Adipocyte (in vitro differentiated cells): ENCODE measurements around the gene TRAPPC2L.
A peak's percentile ranks its signal among the peaks of the same experiment; 100 is the strongest.

Source experiments
- DNase-seq: peaks from one replicate; pipeline ENCODE4 v3.0.0-alpha.2; 2015; ENCODE audit warnings: low read depth
- H3K27me3 ChIP-seq: replicated peaks from 2 replicates; pipeline ENCODE4 v1.7.0; 2013; ENCODE audit warnings: mild to moderate bottlenecking, low read length, moderate library complexity; ENCODE audit not compliant: control insufficient read depth, insufficient read depth
- H3K36me3 ChIP-seq: 2 replicates; pipeline ENCODE4 v1.7.0; 2013; ENCODE audit warnings: low read length, mild to moderate bottlenecking, moderate library complexity; ENCODE audit not compliant: control insufficient read depth, insufficient read depth, severe bottlenecking
- H3K4me1 ChIP-seq: 2 replicates; pipeline ENCODE4 v1.7.0; 2013; ENCODE audit warnings: mild to moderate bottlenecking, low read length, moderate library complexity; ENCODE audit not compliant: control insufficient read depth, insufficient read depth
- H3K4me3 ChIP-seq: 2 replicates; pipeline ENCODE4 v1.7.0; 2013; ENCODE audit warnings: mild to moderate bottlenecking, low read length, moderate library complexity
- H3K9ac ChIP-seq: 2 replicates; pipeline ENCODE4 v1.7.0; 2013; ENCODE audit warnings: mild to moderate bottlenecking, low read length, moderate library complexity
- H3K9me3 ChIP-seq: 2 replicates; pipeline ENCODE4 v1.7.0; 2013; ENCODE audit warnings: mild to moderate bottlenecking, low read length, moderate library complexity; ENCODE audit not compliant: control insufficient read depth

Gene TRAPPC2L

DNA sequence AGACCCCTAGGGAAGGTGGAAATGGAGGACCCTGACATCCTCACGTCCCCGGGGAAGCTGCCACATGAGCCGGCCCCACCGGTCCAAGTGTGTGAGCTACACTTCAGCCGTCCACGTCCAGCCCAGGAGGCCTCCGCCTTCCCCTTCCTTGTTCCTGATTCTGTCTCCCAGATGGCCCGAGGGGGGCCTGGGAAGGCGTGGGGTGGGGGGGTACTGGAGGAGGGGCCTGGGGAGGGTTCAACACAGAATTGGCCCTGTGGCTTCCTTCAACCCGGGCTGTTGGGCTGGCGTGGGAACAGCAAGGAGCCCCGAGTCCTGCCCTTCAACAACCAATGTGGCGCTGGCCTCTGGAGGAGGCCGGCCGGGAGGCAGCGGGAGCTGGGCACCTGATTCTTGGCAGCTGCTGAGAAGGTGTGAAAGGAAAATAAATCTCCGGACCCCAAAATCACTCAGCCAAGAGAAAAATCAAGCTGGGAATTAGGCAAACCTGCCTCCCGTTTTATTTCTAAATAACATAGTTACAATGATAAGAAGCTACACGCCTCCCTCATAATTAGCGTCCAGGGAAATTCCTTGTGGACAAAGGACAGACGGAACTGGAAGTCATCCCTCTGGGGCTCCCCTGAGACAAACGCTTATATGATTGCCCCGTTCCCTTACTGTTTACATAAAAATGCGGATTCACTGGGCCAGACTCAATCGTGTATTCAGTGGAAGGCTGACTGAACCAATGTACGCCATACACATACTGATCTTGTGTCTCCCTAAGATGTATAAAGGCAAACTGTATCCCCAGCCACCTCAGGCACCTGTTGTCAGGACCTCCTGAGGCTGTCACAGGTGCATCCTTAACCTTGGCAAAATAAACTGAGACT is 43.4 kb upstream of the TRAPPC2L start:
- no peak overlapping the region for H3K4me3 ChIP-seq
- DNase-seq, result no peak
- peak overlapping the region; percentile 90 for H3K9ac ChIP-seq
- H3K36me3 ChIP-seq, result peaks cover 13% of the 10 kb centered on the region
- H3K4me1 ChIP-seq, result peaks cover 16% of the 10 kb centered on the region
- no peaks in the 10 kb centered on the region for H3K9me3 ChIP-seq
- H3K27me3 ChIP-seq, result no peaks in the 10 kb centered on the region

DNA sequence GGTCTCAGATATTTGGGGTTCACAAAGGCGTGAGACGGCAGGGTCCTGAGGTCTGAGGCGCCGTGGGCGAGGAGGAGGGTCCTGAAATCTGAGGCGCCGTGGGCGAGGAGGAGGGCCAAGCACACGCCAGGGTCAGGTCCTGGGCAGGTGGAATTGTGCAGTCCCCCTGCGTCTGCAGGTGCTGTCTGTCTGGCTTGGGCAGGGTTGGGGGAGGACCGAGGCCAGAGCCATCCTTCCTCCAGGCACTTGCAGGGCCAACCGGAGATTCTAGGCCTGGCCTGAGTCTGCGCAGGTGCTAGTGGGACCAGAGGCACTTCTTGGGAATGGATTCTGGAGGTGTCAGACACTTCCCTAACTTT is 42.8 kb upstream of the TRAPPC2L start:
- Histone ChIP-seq H3K9ac (no peak overlapping the region), H3K4me3 (no peak overlapping the region), H3K27me3 (no peaks in the 10 kb centered on the region), H3K36me3 (peaks cover 10% of the 10 kb centered on the region), H3K9me3 (no peaks in the 10 kb centered on the region), H3K4me1 (peaks cover 16% of the 10 kb centered on the region)
- no peak for DNase-seq

DNA sequence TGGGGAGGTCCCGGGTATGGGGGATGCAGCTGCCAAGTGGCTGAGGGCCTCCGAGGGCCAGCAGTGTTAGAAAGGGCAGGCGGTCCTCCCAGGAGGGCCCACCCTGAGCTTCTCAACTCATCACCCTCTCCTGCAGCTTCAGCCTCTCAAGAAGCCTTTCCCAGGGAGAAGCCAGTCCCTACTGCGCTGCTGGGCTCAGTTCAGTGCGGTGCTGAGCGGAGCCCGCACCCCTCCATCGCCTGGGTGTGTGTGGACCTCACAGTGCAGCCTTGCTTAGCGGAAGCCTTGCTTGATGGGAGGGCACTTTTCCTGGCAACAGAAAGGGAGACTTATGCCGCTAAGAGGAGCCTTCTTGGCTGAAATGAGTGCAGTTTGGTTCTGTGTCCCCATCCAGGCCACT is 41.7 kb upstream of the TRAPPC2L start:
- H3K9ac ChIP-seq, result no peak overlapping the region
- H3K27me3 ChIP-seq, result no peaks in the 10 kb centered on the region
- DNase-seq, result no peak
- no peaks in the 10 kb centered on the region for H3K36me3 ChIP-seq
- H3K4me3 ChIP-seq, result no peak overlapping the region
- H3K9me3 ChIP-seq, result no peaks in the 10 kb centered on the region
- peaks cover 8% of the 10 kb centered on the region for H3K4me1 ChIP-seq

DNA sequence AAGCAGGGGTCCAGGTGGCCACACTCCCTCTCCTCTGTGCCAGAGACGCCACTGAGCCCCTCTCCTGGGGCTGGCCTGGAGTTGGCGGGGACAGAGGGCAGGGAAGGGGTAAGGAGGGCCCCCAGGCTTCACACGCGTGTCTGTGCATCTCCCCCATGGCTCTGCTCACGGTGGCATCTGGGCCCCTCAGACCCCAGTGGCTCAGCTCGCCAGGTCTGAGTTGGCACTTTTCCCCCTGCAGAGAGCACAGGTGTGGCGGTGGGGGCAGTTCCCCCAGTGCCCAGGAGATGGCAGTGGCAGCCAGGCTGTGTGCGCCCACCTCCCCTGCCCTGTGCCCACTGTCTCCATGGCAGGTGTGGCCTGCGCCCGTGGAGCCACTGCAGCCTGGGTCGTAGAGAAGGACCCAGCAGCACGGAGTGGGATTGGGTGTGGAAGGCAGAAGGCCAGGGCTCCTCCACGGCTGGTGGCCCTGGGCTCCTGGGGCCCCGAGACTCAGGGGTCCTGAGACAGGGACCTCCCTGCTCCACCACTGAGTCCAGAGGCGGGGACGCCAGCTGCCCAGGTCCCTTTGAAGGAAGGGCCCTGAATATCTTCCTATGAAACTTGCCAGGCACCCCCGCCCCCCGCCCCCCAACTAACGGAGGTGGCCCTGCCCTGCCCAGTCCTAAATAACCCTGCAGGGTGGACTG is 40.9 kb upstream of the TRAPPC2L start:
- Histone ChIP-seq H3K4me1 (no peaks in the 10 kb centered on the region), H3K27me3 (no peaks in the 10 kb centered on the region), H3K36me3 (no peaks in the 10 kb centered on the region), H3K4me3 (no peak overlapping the region), H3K9me3 (no peaks in the 10 kb centered on the region), H3K9ac (no peak overlapping the region)
- DNase-seq, result peak; percentile 26

DNA sequence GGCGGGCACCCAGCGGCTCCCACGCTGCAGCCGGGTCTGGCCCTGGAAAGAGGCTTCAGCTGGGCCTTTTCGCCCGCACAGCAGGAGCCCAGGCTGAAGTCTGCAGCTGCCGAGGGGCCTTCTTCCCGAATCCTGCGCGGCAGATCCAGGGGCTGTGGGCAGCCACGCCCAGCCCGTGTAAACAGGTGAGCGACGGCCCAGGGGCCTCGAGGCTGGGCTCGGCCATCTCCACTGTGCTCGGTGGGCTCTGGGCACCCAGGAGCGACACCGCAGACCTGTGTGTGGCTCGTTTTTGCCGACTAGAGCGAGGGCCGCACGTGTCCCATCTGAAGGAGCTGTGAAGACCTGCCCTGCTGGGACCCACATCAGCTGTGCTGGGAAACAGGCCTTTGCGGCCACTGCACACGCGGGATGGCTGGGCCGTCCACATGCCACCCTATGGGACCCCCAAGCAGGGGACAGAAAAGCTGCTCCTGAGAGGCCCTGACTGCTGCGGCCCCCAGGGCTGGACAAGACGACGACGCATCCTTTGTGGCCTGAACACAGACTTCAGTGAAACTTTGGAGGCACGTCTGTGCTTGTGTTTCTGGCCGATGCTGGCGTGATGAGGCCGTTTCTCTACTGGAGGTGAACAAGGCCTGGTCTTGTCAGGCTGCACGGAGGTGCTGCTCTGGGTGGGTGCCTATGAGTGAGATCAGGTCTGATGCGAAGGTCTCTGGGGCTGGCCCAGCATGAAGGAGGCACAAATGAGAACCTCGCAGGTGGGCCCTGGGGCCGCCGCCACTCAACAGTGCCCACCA is 40.0 kb upstream of the TRAPPC2L start:
- Histone ChIP-seq H3K36me3 (peaks cover 8% of the 10 kb centered on the region), H3K4me3 (no peak overlapping the region), H3K9me3 (no peaks in the 10 kb centered on the region), H3K27me3 (no peaks in the 10 kb centered on the region), H3K4me1 (no peaks in the 10 kb centered on the region), H3K9ac (no peak overlapping the region)
- no peak for DNase-seq

DNA sequence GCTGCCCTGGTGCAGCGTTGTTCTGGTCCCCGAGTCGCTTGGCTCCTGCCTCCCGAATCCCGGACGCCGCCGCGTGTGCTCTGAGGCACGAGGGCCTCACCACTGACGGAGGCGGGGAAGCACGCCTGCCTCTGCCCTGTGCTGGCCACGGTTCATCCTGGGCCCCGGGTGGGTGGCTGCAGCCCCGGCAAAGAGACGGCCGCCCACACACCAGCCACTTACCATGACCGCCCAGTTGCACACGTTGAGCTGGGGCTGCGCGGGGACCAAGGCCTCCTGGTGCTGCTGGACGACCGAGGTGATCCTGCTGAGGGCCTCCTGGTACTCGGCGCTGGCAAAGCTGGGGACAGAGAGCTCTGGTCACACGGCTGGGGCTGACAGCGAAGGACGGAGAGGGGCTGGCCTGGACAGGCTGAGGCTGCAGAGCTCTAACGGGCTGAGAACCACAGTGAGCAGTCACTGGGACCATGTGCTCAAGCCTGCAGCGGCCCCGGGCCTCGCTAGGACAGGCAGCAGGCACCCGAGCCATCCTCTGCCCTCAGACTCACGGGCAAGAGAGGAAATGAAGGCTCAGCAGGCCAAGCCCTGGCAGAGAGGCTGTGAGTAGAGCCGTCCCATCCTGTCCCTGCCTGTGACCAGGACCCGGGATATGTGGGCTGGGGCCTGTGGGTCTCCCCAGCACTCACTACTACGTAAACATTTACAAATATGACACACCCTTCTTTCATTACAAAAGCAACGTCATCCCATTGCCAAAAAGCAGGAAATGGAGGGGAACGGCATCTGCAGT is 38.9 kb upstream of the TRAPPC2L start:
- Histone ChIP-seq H3K9ac (no peak overlapping the region), H3K27me3 (no peaks in the 10 kb centered on the region), H3K4me1 (no peaks in the 10 kb centered on the region)

DNA sequence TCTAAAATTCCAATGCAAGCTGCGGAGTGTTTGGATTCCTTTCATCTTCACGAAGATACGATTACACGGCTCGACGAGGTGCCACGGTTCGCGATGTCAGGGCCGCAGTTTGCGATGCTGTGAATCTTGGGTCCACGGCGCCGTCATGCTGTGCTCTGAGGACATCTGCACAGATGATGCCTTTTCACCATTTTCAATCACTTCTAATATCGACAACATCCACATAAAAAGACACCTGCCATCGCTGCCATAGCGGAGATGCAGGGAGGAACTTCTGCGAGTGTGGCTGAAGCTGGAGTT is 38.4 kb upstream of the TRAPPC2L start:
- no peaks in the 10 kb centered on the region for H3K27me3 ChIP-seq
- H3K9me3 ChIP-seq, result no peaks in the 10 kb centered on the region
- no peaks in the 10 kb centered on the region for H3K4me1 ChIP-seq
- H3K36me3 ChIP-seq, result peaks cover 8% of the 10 kb centered on the region
- no peak for DNase-seq
- no peak overlapping the region for H3K4me3 ChIP-seq
- no peak overlapping the region for H3K9ac ChIP-seq

More for the DNA sequence above, 38.9 kb upstream of the TRAPPC2L start:
- H3K9me3 ChIP-seq, result no peaks in the 10 kb centered on the region
- DNase-seq, result no peak
- H3K4me3 ChIP-seq, result no peak overlapping the region
- peaks cover 8% of the 10 kb centered on the region for H3K36me3 ChIP-seq

DNA sequence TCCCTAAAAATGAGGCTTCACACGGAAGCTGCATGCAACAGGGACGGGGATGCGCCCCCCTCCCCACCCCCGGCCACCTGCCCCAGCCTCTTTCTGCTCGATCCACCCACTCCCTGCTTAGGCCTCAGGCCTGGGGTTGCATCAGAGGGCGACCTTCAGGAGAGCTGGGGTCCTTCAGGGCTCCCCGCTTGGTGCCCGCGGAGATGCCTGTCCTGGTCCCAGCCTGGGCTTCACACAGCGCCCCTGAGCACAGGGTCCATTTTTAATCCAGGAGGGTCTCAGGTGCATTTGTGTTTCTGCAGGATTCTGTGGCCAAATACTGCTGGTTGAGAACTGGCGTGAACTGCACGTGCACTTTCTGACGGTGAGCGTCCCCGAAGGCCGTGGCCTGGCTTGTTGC is 37.8 kb upstream of the TRAPPC2L start:
- H3K9ac ChIP-seq, result no peak overlapping the region
- no peak for DNase-seq
- H3K27me3 ChIP-seq, result no peaks in the 10 kb centered on the region
- H3K9me3 ChIP-seq, result no peaks in the 10 kb centered on the region
- H3K4me3 ChIP-seq, result no peak overlapping the region
- no peaks in the 10 kb centered on the region for H3K4me1 ChIP-seq
- peaks cover 8% of the 10 kb centered on the region for H3K36me3 ChIP-seq

DNA sequence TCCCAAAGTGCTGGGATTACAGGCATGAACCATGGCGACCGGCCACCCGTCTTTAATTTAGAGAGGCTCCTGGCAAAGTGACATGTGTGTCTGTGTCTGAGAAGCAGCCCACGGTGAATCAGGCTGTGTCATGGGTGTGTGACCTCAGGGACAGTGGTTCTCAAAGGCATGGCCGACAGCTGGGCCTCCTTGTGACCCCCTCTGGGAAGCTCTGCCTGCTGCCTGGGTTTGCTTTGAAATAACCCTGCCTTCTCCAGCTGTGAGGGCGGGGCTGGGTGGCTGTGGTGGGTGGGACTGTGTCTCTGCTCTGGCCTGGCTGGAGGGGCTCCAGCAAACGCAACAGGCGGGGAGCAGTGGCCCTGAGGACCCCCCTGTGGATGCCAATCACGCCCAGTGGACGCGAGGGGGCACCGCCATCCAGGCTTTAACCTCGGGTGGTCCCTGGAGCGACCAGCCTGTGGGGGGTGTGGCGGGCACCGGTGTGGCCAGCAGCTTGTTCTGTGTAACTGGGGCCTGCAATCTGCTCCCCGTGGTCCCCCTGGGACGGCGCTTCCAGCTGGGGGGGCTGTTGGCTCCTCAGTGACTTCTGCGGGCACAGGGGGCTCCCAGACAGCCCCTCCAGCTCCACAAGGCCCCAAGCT is 36.4 kb upstream of the TRAPPC2L start:
- no peaks in the 10 kb centered on the region for H3K27me3 ChIP-seq
- no peak for DNase-seq
- H3K9me3 ChIP-seq, result no peaks in the 10 kb centered on the region
- H3K4me3 ChIP-seq, result no peak overlapping the region
- H3K4me1 ChIP-seq, result no peaks in the 10 kb centered on the region
- H3K36me3 ChIP-seq, result peaks cover 13% of the 10 kb centered on the region
- no peak overlapping the region for H3K9ac ChIP-seq

DNA sequence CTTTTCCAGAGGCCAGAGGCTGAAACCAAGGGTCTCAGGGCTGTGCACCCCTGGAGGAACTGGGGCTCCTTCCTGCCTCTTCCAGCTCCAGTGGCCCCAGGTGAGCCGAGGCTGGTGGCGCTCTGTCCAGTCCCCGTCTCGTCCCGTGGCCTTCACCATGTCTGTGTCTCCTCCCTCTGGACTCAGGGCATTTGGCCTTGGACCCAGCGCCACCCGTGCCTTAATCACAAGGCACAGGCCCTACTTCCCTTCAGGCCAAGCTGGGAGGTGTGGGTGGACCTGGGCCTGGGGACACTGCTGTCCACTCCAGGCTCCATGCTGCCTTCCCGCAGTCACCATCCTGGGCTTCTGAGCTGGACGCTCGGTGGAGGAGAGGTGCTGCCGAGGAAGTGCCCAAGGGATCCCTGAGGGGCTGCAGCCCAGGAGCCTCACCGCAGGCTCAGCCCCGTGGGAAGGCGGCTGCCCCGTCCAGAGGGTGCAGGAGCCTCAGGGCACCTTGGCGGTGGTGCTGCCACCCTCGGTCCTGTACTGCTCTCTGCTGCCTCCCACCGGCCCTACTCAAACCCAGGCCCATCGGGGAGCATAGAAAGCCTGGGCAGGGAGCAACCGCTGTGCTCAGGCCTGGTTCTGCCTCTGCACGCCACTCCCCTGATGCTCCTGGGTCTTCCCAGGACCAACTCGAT is 35.6 kb upstream of the TRAPPC2L start:
- Histone ChIP-seq H3K27me3 (no peaks in the 10 kb centered on the region), H3K4me1 (no peaks in the 10 kb centered on the region), H3K4me3 (no peak overlapping the region), H3K9ac (no peak overlapping the region), H3K36me3 (peaks cover 13% of the 10 kb centered on the region), H3K9me3 (no peaks in the 10 kb centered on the region)
- DNase-seq, result no peak
